HG03354 (cell line): Measurements from ENCODE around the gene LRMDA.

ENCODE experiments used
- ATAC-seq: cut with Tn5 transposase; IDR thresholded peaks from one replicate; pipeline ENCODE4 v1.9.1; 2021; ENCODE audit warnings: mild to moderate bottlenecking; ENCODE audit not compliant: unreplicated experiment, poor library complexity, severe bottlenecking

The LRMDA gene

DNA sequence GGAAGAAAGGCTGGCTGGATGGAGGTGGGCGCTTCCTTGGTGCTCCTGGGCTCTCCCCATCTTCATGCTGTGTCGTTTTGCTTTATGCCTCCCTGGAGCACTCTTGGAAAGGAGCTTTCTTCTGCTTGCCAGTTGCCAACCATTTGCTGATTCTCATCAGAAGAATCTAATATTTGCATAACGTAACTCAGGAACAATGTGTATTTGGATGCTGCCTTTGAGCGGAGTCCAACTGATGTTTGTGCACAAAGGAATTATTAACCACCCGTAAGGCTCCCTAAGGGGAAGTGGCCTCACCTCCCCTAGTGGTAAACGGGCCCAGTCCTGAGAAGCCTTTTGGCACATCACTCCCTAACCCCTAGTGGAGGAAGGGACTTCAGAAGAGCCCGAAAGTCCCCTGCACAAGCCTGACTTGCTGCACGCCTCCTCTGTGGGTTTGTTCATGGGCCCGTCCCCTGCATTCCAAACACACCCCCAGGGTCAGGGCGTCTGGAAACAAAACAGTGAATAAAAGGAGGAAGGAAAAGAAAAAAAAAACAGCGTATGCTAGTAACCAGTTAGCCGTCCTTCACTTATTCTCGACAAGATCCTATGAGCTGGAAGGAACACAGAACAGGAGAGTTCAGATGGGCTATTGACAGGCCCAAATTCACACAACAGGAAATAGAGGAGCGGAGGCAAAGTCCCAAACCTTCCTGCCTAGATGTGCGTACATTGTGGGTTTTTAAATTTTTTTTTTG, 602.2 kb downstream of the LRMDA start:
- ATAC-seq: no peak

DNA sequence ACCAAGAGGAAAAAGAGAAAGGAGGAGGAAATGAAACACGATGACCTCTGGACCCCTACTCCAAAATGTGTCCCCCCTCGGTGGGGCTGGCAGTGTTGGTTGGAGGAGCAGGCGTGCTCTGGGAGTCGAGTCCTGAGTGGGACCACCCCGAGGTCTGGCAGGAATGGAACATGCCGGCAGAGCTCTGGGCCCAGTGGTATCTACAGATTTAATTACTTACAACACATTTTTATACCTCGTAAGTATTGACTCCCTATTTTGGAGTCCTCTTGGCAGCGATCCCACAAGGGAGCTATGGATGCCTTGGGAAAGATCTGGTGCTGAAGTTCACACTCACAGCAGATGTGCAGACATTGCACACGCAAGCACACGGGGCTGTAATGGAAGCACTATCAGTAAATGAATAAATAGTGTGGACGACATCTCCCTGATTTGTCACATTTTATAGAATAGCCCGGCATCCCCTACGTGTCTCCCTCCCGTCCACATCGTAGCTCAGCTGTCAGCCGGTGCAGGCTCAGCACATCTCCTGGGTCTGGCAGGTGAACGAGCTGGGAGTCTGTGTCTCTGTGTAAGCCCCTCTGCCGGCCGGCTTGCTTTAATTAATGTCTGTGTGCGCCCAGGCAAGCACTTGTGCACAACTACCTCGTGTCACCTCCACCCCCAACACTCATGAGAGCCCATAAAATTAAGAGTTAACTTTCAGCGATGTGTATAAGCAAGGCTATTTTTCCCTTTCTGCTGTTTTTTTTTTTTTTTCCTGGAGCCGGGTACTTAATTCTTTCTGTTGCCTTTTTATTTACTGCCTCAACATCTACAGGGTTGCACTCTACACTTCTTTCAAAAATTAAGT, 603.2 kb downstream of the LRMDA start:
- ATAC-seq: no peak

DNA sequence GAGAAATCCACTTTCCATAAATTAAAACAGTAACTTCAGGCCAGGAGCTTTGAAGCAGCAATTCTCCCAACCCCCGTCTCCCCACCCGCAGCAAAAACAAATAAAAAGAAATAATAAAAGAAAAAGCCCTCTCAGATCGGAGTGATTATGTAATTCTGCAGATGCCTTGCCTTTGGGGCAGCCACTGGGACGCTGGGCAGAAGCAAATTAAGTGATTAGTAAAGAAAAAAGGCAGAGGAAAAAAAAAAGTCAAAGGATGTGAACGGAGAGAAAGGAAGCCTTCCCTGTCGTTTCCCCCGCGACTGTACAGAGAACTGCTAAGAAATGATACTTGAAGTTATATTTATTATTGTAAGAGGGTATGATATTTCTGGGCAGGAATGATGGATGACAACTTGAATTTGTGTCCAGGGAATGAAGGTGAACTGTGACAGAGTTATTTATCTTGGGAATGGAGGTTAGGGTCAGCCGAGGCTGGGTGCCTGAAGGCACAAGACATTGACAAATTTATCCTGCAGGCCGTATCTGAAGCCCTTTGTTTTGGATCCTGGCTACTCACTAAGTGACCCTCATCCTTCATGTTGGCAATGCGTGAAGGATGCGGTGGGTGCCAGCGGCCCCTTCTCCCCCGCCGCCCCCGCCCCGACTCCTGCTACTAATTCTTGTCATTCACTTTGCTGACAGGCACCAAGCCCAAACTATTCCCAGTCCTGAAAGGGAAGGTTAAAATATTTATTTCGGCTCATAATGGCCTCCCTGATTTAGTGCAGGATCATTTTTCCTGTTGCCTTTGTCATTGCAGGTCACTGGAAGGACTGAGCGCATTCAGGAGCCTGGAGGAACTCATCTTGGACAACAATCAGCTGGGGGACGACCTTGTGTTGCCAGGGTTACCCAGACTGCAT, 604.0 kb downstream of the LRMDA start:
- ATAC-seq: no peak

DNA sequence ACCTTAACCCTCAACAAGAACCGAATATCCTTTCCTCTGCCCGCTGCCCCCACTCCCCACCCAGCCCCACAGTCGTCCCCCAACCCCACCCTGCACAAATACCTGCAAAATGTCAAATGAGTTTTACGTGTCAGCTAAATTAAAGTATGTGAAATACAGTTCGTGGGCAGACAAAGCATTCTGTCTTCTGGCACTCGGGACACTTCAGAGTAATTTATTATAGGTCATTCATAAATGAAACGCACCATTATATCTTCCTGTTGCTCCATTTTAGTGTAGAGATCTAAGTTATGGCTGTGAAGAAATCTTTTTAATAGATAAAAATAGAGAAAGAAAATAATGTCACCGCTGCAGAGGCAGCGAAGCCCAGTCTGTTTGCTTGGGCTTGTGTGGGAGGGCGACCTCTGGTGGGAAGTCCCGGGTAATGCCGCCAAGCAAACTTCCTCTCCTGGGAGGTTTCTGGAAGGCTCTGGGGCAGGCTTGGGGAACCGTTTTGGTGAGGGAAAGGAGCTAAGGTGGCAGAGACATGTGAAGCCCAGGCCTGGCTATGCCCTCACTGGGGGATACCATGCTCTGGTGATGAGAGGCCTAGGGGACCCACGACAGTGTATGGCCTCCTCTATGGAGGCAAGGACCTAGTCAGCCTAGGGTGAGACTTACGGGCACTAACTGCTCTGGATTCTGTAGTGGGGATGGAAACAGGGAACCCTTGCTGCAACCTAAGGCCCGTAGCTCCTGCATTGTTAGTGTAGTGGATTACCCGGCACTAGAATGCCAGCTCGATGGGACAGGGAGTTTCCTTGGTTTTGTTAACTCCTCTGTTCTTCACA, 604.9 kb downstream of the LRMDA start:
- peak; percentile 92 for ATAC-seq

DNA sequence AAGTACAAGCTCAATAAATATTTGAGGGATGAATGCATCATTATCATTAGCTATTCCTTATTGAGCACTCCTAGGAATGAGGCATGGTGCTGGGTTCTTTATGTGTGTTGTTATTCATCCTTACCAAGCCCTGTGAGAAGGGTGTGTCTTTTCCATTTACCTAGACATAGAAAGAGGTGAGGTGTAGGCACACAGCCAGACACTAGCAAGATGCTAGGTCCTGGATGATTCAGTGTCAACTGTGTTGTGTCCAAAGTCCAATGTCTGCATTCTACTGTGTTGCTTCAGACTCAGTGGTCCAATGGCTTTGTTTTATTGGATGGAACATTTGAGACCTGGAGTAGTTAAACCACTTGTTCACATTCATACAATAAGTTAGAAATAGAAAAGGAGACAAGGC, 605.5 kb downstream of the LRMDA start:
- ATAC-seq: no peak

DNA sequence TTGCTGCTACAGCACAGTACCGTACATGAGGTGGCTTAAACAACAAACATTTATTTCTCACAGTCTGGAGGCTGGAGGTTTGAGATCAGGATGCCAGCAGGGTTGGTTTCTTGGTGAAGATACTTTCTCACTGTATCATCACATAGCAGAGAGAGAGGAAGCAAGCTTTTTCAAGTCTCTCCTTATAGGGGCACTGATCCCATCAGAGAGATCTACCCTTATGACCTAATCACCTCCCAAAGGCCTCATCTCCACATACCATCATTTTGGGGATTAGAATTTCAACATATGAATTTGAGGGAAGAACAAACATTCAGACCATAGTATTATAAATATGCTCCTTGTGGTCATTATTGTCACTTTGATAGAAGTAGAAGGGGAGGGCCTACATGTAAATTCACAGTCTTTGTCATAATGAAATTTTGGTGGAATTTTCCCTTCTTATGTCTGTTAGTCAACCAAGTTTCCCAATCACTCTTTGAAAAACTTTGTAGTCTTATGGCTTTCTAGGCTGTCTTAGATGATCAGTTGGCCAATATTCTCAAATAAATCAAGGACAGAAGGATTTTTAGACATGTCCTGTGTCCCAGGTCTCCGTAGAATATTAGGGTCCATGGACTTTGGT, 606.2 kb downstream of the LRMDA start:
- ATAC-seq: no peak

DNA sequence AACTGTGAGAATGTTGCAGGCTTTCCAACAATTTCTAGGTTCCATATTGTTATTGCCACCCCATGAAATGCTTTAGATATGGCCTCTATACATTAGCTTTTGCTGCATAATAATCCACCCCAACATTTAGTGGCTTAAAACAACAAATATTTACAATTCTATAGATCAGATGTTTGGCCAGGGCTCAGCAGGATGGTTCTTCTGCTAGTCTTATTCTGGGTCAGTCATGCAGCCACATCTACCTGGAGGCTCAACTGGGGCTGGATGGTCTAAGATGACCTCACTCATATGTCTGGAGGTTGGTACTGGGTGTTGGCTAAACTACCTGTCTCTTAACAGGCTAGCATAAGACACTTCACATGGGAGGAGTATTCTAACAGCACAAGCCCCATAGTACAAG, 607.3 kb downstream of the LRMDA start:
- ATAC-seq: no peak

DNA sequence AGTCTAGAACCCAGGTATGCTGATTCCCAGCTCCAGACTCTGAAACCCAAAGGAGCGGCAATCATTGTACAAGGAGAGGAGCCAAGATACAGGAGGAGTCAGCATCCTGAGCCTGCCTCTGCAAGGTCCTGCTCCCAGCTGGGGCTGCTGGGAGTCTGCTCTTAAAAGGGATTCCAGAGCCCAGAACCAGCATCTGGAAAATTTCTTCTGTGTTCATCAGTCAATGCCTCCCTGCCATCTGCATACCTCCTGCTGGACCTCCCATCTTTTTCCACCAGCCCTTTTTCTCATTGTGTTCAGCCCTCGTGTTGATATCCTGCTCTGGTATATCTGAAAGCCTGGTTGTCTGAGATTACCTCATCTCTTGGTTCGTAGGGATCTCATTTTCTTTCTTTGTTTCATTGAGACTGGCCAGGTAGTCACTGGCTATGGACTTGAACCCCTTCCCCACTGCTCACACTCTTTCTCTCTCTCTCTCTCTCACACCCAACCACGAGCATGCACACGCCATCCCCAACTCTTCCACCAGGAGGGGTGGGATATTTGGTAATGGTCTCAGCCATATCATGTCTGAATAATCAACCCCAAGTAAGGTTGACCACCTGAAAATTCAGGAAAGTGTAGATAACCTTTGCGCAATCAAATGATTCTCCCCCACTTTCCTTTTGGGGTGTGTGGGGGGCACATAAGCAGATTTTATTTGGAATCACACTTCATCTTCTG, 608.8 kb downstream of the LRMDA start:
- no peak for ATAC-seq

DNA sequence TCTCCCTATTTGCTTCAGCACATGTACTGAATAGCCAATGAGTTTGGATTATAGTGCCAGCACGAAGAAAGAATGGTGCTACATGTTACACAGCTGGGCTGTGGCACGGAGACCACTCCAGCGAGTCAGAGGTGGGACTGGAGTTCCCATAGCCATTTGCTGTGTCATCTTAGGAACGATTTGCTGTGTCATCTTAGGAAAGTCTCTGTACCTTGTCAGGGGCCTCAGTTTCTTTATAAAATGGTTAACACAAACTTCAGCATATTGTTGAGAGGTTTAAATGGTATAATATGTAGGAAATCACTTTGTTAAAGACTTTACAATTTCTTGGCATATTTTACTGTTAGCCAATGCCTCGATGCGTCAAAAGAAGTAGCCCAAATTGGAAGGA, 609.4 kb downstream of the LRMDA start:
- no peak for ATAC-seq

DNA sequence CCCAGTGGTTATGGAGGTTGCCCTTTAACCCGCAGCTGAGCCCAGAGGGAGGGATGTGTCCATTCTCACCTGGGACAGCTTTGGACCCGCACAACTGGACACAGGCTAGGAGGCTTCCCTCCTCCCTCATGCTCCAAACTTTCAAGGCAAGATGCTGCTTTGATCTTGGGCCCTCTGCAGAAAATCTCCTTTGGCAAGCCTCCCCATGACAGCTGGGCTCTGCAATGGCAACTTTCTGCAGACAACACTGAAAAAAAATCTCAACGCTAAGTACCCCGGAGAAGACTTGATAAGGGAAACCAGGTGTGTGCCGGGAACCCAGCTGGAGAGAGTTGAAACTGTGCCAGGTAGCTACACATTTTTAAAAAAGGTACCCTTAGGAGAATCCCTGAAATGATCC, 610.1 kb downstream of the LRMDA start:
- ATAC-seq: no peak

DNA sequence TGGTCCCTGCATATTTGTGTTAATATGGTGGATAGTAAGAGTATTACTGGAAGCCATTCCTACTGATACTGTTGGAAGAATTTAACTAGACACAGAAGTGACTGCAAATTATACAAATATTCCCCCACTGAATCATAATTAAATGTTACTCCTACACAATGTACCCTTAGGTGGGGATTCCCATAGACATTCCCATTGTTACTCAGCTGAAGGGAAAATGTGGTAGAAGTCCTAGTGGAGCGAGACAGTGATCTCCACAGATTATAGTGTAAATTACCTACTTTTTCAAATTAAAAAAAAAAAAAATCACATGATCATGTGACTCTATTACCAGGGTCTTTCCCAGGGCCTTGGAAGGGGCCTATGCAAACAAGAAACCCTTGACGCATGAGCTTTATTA, 611.8 kb downstream of the LRMDA start:
- no peak for ATAC-seq

DNA sequence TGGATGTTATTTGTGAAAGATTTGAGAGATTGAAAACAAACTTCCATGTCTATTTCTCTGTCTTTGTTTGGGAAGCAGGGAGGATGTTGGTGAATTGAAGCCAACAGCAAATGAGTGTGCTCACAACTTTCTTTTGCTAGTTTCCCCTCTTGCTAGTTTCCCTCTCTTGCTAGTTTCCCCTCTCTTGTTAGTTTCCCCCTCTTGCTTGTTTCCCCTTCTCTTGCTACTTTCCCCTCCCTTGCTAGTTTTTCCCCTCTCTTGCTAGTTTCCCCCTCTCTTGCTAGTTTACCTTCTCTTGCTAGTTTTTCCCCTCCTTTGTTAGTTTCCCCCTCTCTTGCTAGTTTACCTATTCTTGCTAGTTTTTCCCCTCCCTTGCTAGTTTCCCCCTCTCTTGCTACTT, 613.3 kb downstream of the LRMDA start:
- ATAC-seq: no peak

DNA sequence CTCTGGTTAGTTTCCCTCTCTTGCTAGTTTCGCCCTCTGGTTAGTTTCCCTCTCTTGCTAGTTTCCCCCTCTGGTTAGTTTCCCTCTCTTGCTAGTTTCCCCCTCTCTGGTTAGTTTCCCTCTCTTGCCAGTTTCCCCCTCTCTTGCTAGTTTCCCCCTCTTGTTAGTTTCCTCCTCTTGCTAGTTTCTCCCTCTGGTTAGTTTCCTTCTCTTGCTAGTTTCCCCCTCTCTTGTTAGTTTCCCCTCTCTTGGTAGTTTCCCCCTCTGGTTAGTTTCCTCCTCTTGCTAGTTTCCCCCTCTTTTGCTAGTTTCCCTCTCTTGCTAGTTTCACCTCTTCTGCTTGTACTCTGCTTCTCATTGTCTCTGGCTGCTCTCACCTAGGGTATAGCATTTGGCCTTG, 613.8 kb downstream of the LRMDA start:
- no peak for ATAC-seq

DNA sequence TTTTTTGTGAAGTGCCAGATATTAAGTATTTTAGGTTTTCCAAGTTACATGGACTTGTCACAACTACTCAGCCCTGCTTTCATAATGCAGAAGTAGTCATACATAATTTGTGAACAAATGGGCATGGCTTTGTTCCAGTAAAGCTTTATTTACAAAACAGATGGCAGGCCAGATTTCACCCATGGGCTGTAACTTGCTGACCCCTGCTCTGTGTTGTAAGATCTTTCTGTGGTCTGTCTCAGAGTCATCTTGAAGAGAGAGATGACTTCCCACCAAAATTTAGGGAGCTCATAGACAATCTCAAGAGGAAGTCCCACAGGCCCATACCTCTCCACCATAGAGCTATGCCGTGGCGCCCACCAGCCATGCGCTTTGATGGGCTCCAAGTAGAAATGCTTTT, 616.1 kb downstream of the LRMDA start:
- no peak for ATAC-seq

DNA sequence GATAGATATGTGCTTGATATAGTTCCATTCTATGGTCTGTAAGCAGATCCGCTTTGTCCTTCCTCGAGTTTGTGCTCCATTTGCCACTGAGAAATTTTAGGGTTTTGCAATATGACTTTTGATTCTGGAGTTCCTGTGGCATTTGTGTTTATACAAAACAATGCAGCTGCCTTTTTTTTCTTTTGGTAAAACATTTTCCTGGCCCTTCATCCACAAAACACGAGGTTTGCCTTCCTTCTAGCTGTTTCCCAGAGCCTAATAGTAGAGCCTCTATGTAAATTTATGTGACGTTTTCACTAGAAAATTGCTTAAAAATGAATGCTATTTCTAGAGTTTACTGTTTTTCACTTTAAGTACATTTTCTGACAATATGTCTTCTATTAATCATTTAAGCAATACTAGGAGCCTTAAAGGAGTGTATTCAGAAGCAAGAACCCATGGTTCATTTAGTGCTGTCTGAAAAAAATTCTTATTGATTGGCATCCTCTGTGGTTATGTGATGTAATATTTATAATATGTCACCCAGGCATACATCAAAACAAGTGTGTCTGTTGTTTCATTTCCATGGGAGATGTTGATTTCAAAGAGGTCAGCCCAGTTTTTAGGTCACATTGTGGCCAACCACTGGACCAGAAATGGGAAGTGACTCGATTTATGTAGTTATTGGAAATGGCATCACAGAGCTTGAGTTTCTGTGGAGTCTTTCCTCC, 618.3 kb downstream of the LRMDA start:
- no peak for ATAC-seq

DNA sequence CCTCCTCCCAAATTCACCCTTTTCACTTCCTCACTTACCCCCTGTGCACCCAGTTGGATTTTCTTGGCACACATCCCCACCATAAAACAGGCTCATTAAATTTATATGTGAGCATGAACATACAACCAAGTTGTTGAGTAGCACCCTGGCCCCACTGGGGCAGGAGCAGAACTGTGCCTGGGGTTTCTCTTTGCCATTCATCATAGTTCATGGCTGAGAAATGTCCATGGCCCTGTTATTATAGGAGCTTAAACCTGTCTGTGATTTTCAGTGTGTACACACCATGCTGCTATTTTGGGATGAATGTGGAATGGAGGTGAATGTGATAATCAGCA, 618.8 kb downstream of the LRMDA start:
- ATAC-seq: no peak

DNA sequence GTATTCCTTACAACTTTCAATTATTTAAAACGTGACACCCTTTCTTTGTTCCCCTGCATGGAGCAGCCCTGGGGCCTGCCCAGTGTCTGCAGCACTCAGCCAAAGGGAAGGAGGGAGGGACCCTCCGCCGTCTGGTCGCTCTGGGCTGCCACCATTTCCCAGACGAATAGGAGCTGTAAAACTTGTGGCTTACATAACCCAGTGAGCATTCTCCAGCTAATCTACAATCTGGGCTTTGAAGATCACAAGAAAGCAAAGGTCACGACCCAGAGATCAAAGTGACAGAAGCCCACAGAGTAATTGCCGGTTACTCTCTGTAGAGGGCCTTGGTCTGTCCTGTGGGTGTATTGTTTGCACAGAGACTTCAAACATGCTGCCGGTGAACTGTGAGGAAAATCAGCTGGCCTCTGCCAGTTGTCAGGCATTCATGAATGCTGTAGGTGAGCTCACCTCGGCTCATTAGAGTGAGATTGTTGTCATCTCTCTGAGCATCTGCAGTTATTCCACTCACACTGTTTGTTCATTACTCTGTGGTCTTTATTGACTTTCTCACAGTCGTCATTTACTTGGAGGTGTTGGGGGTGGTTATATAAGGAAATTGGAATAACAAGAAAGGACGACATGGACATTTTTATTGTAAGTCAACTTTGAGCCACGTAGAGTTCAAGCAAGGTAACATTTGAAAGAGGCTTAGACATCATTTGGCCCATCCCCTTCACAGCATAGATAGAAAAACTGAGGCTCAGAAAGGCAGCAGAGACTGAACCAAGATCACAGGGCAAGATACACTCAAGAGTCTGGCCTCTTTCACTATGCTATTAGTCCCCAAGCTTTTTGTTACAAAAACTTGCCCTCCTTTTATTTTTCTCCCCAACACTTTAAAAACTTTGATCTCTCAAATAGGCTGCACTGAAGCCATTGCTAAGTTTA, 619.8 kb downstream of the LRMDA start:
- no peak for ATAC-seq
